Peyer's patch (tissue), 4 donors: ENCODE data around the gene OR6S1. TPM values are rescaled to one million over a fixed set of nuclear protein-coding genes. Genes with fewer than 3 reads are reported as not detected.

Experiments
- DNase-seq, 3 donors: peaks; one replicate each; pipeline ENCODE4 v3.0.0-alpha.2; 2017 to 2019
- H3K27ac ChIP-seq, 4 donors: fragments of 200-600 bp; sonication (generic); one replicate each; pipeline ENCODE4 v1.5.1; 2016 to 2019
- H3K27me3 ChIP-seq, 2 donors: fragments of 200-600 bp; sonication (generic); one replicate each; pipeline ENCODE4 v1.5.1; 2019
- H3K36me3 ChIP-seq, 3 donors: fragments of 200-600 bp; sonication (generic); one replicate each; pipeline ENCODE4 v1.5.1; 2016 to 2019
- H3K4me1 ChIP-seq, 4 donors: fragments of 200-600 bp; sonication (generic); one replicate each; pipeline ENCODE4 v1.5.1; 2016 to 2019
- H3K4me3 ChIP-seq, 4 donors: fragments of 200-600 bp; sonication (generic); 1 replicate in 3 of 4; 2 replicates in 1 of 4; pipeline ENCODE4 v1.5.1; 2016 to 2019; ENCODE audit warnings: mild to moderate bottlenecking in 1 of 4
- H3K9me3 ChIP-seq, 4 donors: fragments of 200-600 bp; sonication (generic); one replicate each; pipeline ENCODE4 v1.5.1; 2016 to 2019; ENCODE audit warnings: mild to moderate bottlenecking in 1 of 4
- POLR2A ChIP-seq, 2 donors: fragments of 450-650 bp; IDR thresholded peaks; one replicate each; pipeline ENCODE4 v1.5.1; 2017; ENCODE audit warnings: antibody characterized with exemption in 2 of 2, mild to moderate bottlenecking in 2 of 2, moderate library complexity in 2 of 2
- total RNA-seq, 4 donors: library from RNA; depleted of rRNA; stranded (reverse); fragments of >200 nt; gene quantifications; one replicate each; pipeline ENCODE4 v1.1.0, GENCODE V29; 2016
- TF ChIP-seq, protein P1 (sequence below), 6 experiments: fragments of 450-650 bp in 4 of 6; fragments of 200-600 bp in 2 of 6; sonication (generic) in 1 of 6; IDR thresholded peaks; one replicate each; pipeline ENCODE4 v1.5.1; 2017 to 2019; ENCODE audit warnings: antibody characterized with exemption in 6 of 6, mild to moderate bottlenecking in 3 of 6, moderate library complexity in 1 of 6

OR6S1 gene
- total RNA-seq, 4 donors from 2014 or later = not detected

DNA sequence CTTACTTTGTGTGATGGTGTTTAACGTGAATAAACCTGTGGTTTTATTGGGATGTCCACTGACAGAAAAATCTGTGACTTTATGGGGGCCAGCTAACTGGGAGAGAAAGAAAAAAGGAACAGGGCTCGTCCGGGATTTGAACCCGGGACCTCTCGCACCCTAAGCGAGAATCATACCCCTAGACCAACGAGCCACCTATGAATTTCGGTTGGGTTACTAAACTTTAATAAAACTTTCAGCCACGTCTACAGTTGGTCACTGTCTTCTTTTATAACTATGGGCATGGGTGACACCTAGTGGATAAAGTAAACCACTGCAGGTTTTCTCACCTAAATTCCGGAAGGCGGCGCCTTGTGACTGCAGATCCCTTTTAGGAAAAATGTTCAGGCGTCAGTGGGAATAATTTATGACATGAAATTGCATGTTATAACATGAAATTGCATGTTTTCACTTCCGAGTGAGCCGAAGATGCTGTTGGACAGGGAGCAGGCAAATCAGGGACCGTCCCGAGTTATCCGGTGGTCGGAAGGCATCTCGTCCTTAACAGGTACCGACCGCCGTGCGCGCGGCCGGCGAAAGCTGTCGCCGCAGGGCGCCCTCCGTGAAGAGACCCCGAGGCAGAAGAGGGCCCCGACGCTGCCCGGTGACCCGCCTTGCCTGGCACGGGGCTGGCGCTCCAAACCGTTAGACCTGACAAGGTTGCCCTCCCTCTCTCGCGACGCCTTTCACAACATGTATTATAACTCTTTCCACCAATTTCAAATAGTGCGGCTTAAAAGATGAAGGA lies 32.1 kb downstream of the OR6S1 start:
- Histone ChIP-seq H3K27ac (peak overlapping the region; percentile 45 to 84 (median 63)), H3K27me3 (no peaks in the 10 kb centered on the region), H3K9me3 (no peaks in the 10 kb centered on the region), H3K4me3 (peak overlapping the region; percentile 74 to 86 (median 79)), H3K4me1 (peaks cover 0 to 11% (median 2%) of the 10 kb centered on the region in 4 donors), H3K36me3 (no peaks in the 10 kb centered on the region)
- TF ChIP-seq POLR2A (IDR thresholded peaks at IDR 0.05) = no peak
- TF ChIP-seq, protein P1, sequence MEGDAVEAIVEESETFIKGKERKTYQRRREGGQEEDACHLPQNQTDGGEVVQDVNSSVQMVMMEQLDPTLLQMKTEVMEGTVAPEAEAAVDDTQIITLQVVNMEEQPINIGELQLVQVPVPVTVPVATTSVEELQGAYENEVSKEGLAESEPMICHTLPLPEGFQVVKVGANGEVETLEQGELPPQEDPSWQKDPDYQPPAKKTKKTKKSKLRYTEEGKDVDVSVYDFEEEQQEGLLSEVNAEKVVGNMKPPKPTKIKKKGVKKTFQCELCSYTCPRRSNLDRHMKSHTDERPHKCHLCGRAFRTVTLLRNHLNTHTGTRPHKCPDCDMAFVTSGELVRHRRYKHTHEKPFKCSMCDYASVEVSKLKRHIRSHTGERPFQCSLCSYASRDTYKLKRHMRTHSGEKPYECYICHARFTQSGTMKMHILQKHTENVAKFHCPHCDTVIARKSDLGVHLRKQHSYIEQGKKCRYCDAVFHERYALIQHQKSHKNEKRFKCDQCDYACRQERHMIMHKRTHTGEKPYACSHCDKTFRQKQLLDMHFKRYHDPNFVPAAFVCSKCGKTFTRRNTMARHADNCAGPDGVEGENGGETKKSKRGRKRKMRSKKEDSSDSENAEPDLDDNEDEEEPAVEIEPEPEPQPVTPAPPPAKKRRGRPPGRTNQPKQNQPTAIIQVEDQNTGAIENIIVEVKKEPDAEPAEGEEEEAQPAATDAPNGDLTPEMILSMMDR (IDR thresholded peaks at IDR 0.05) = peak; percentile 88 to 100 (median 99)
- peak; percentile 66 to 87 (median 71) for DNase-seq

DNA sequence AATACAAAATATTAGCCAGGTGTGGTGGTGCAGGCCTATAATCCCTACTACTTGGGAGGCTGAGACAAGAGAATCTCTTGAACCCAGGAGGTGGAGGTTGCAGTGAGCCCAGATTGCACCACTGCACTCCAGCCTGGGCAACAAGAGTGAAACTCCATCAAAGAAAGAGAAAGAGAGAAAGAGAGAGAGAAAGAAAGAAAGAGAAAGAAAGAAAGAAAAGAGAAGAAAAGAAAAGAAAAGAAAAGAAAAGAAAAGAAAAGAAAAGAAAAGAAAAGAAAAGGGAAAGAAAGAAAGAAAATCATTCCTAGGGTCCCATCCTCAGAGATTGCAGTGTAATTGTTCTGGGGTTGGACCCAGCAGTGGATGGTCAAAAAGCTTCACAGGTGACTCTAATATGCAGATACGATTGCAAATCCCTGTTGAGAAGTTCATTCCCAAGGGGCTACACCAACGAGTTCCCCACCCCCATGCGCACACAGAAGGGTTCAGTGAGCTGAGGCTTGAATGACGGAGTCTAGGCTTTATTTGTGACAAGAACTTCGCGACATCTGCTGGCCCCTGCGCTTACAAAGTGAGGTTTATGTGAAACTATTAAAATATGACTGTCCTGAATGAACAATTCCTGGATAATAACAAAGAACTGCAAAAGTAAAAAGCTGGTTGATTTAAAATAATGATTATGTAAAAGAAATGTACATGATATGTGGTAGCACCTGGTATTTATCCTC lies 32.9 kb downstream of the OR6S1 start:
- Histone ChIP-seq H3K27me3 (no peaks in the 10 kb centered on the region), H3K27ac (no peak overlapping the region), H3K9me3 (no peaks in the 10 kb centered on the region), H3K4me3 (no peak overlapping the region), H3K36me3 (no peaks in the 10 kb centered on the region), H3K4me1 (peaks cover 0 to 11% (median 0%) of the 10 kb centered on the region in 4 donors)
- no peak for DNase-seq
- TF ChIP-seq, protein P1 (IDR thresholded peaks at IDR 0.05) = no peak
- no peak for TF ChIP-seq POLR2A (IDR thresholded peaks at IDR 0.05)

DNA sequence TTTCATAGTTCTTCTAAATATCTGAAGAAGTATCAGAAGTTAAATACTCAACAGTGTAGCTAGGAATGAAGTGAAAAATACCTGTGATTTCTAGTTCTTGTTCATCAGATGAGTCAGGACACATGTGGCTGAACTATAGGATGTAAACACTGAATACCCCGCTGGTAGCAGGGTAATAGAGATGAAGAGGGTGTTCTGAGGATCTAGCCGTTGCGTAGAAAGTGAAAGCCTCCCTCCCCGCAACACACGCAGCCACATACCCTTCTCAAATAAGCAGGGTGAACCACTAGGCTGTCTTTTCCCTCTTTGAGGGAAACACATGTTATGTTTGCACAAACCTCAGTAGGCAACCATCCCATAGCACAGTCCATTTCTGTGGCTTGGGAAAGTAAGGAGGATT lies 33.9 kb downstream of the OR6S1 start:
- Histone ChIP-seq H3K4me1 (peaks cover 0 to 7% (median 0%) of the 10 kb centered on the region in 4 donors), H3K9me3 (no peaks in the 10 kb centered on the region), H3K27me3 (no peaks in the 10 kb centered on the region), H3K27ac (no peak overlapping the region), H3K36me3 (no peaks in the 10 kb centered on the region), H3K4me3 (no peak overlapping the region)
- no peak for DNase-seq
- TF ChIP-seq, protein P1 (IDR thresholded peaks at IDR 0.05) = no peak
- no peak for TF ChIP-seq POLR2A (IDR thresholded peaks at IDR 0.05)

DNA sequence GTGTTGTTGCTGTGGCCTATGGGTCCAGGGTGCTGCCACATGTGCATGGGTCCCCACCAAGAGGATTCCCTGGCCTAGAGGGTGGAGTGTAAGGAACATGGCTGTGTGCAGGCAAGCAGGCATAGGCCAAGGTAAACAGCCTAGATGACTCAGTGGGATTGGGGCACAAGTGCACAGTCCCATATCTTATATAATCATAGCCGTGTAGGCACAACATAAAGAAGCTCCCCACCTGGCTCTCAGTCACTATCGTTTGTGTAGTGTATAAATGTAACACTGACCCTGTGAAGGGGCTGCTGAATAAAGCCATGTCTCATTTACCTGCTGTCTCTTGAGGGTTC lies 34.6 kb downstream of the OR6S1 start:
- Histone ChIP-seq H3K27me3 (no peaks in the 10 kb centered on the region), H3K4me1 (peaks cover 0 to 7% (median 0%) of the 10 kb centered on the region in 4 donors), H3K4me3 (no peak overlapping the region), H3K36me3 (no peaks in the 10 kb centered on the region), H3K27ac (peak overlapping the region in 1 of 4 donors; percentile 26), H3K9me3 (no peaks in the 10 kb centered on the region)
- no peak for DNase-seq
- TF ChIP-seq, protein P1 (IDR thresholded peaks at IDR 0.05) = no peak
- TF ChIP-seq POLR2A (IDR thresholded peaks at IDR 0.05) = no peak

DNA sequence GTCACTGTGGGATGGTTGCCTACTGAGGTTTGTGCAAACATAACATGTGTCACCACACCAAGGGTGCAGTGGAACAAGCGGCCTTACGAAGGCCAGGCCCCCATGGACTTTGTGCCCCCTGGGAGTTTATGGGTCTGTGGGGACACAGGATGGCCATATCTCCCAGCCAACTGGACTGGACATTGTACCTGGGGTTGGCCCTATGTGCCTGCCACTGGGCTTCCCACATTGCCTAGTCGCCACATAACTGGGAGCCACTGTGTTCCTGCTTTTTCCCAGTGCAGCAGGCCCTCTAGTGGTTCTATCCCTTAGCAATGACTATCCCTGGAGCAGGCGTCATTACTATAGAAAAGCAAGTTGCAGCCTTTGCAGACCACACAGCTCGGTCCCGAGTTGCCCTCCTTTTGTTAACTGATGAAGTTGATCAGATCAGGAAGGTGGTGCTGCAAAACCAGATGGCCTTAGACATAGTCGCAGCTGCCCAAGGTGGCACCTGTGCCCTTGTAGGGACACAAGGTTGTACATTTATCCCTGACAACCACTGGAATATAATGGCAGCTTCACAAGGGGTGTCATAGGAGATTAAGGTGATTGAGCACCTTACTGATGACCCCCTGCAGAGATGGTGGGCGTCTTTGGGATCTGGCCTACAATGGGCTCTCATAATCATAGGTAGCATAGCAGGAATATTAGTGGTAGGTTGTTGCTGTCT lies 35.1 kb downstream of the OR6S1 start:
- Histone ChIP-seq H3K9me3 (no peaks in the 10 kb centered on the region), H3K4me1 (peaks cover 0 to 7% (median 0%) of the 10 kb centered on the region in 4 donors), H3K27me3 (no peaks in the 10 kb centered on the region), H3K36me3 (no peaks in the 10 kb centered on the region), H3K27ac (peak overlapping the region in 1 of 4 donors; percentile 26), H3K4me3 (no peak overlapping the region)
- no peak for TF ChIP-seq POLR2A (IDR thresholded peaks at IDR 0.05)
- TF ChIP-seq, protein P1 (IDR thresholded peaks at IDR 0.05) = peak in 4 of 6 experiments; percentile 32 to 87 (median 82)
- DNase-seq = peak in 2 of 3 donors; percentile 79 to 85
